Measurements from ENCODE around the gene DHRS7.

Gene DHRS7, protein sequence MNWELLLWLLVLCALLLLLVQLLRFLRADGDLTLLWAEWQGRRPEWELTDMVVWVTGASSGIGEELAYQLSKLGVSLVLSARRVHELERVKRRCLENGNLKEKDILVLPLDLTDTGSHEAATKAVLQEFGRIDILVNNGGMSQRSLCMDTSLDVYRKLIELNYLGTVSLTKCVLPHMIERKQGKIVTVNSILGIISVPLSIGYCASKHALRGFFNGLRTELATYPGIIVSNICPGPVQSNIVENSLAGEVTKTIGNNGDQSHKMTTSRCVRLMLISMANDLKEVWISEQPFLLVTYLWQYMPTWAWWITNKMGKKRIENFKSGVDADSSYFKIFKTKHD

DNA sequence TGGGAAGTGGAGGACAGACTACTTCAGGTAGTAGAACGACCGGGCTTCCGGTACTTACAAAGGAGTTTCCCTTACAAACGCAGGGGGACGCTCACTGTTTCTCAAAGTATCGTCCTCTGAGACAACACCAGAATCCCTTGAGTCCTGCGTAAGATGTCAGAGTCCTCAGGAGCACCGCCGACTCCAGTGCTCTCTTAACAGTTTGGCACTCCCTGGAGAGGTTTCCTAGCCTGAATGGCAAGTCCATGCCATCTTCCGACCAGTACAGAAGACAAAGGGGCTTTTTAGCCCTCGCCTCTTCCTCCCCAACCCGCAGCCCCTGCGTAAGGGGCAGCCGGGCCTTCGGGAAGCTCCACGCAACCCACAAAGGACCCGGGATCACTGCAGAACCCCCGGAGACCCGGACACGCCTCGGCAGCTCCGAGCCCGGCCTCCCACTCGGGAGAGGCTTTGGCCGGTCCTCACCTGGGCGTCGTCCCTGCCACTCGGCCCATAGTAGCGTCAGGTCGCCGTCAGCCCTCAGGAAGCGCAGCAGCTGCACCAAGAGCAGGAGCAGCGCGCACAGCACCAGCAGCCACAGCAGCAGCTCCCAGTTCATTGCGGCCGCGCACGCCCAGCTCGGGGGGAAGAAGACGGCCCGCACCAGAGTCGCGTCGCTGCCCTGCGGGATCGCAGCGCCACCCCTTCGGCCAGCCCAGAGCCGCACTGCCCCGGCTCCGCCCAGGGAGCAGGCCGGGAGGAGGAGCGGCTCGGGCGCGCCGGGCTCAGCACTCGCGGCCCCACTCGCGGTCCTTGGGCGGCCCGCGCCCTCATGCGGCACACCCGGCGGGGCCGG is at the start of gene DHRS7:
Gene DHRS7, minus strand, starts transcription at position 687 of the 835 bp plus-strand sequence. Its CDS starts 89 bp downstream, at position 598.
- Histone ChIP-seq H3K4me1 (ENCODE audit: insufficient read depth, low read length, poor library complexity, severe bottlenecking) (peaks cover 30% of the 10 kb centered on the region), H3K27me3 (ENCODE audit: insufficient read depth, low read length, poor library complexity, severe bottlenecking) (no peaks in the 10 kb centered on the region), H3K79me2 (ENCODE audit: insufficient read depth, low read length) (peaks cover 50% of the 10 kb centered on the region), H3K9me3 (ENCODE audit: insufficient read depth, low read depth, low read length) (no peaks in the 10 kb centered on the region), H3K4me3 (ENCODE audit: low read length, poor library complexity, severe bottlenecking) (peak within 1 kb of the TSS; percentile 83), H3K9ac (ENCODE audit: low read depth, low read length, poor library complexity, severe bottlenecking) (peak within 1 kb of the TSS; percentile 96), H2AFZ (ENCODE audit: low read length) (peak within 1 kb of the TSS; percentile 88), H3K4me2 (ENCODE audit: low read depth, low read length, poor library complexity, severe bottlenecking) (peak within 1 kb of the TSS; percentile 85), H3K36me3 (ENCODE audit: insufficient read depth, low read length) (no peaks in the 10 kb centered on the region), H3K9me2 (replicated peaks; ENCODE audit: low read depth, low read length) (no peaks in the 10 kb centered on the region), H4K20me1 (ENCODE audit: insufficient read depth, low read length, poor library complexity, severe bottlenecking) (peaks cover 7% of the 10 kb centered on the region), H3F3A (ENCODE audit: low read depth) (no peaks in the 10 kb centered on the region)
- no peak for TF ChIP-seq EZH2phosphoT487 (IDR thresholded peaks at IDR 0.05; ENCODE audit: borderline replicate concordance)
- TF ChIP-seq, protein P1, sequence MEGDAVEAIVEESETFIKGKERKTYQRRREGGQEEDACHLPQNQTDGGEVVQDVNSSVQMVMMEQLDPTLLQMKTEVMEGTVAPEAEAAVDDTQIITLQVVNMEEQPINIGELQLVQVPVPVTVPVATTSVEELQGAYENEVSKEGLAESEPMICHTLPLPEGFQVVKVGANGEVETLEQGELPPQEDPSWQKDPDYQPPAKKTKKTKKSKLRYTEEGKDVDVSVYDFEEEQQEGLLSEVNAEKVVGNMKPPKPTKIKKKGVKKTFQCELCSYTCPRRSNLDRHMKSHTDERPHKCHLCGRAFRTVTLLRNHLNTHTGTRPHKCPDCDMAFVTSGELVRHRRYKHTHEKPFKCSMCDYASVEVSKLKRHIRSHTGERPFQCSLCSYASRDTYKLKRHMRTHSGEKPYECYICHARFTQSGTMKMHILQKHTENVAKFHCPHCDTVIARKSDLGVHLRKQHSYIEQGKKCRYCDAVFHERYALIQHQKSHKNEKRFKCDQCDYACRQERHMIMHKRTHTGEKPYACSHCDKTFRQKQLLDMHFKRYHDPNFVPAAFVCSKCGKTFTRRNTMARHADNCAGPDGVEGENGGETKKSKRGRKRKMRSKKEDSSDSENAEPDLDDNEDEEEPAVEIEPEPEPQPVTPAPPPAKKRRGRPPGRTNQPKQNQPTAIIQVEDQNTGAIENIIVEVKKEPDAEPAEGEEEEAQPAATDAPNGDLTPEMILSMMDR (conservative IDR thresholded peaks at IDR 0.05; ENCODE audit: low read length) = peak; percentile 56

DNA sequence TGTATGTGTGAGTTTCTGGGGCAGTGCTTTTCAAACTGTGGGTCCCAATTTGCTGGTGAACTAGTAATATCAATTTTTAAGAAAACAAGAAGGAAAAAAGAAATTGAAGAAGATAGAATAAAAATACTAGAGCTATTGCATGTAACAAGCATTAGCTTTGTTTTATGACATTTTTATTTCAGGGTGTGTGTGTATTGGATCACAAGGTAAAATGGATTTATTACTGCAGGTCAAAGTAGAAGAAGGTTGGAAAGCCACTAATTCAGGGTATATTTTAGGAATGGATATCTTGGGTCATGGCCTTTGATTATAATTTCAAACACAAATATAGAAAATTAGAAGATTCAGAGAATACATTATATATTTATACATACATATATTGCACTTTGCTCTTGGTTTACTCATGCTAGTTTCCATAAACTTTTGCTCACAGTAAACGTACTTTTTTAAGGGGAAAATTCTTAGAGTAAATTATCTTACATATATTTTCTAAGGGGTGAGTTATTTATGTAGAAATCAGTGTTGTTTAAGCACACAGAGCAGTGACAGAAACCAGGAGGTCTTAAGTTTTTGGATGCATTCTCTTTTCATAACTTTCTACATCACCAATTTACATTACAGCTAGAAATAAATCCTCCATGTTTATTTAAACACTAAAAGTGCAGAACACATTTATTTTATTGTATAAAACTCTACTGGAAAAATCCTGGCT is 49.4 kb upstream of the DHRS7 start:
- H3K36me3 ChIP-seq (ENCODE audit: insufficient read depth, low read length) = no peaks in the 10 kb centered on the region
- no peak overlapping the region for H3K4me3 ChIP-seq (ENCODE audit: low read length, poor library complexity, severe bottlenecking)
- H3K27me3 ChIP-seq (ENCODE audit: insufficient read depth, low read length, poor library complexity, severe bottlenecking) = no peaks in the 10 kb centered on the region
- H3K79me2 ChIP-seq (ENCODE audit: insufficient read depth, low read length) = no peaks in the 10 kb centered on the region
- H3K4me2 ChIP-seq (ENCODE audit: low read depth, low read length, poor library complexity, severe bottlenecking) = no peak overlapping the region
- H3F3A ChIP-seq (ENCODE audit: low read depth) = no peaks in the 10 kb centered on the region
- no peaks in the 10 kb centered on the region for H4K20me1 ChIP-seq (ENCODE audit: insufficient read depth, low read length, poor library complexity, severe bottlenecking)
- no peak overlapping the region for H2AFZ ChIP-seq (ENCODE audit: low read length)
- peaks cover 6% of the 10 kb centered on the region for H3K4me1 ChIP-seq (ENCODE audit: insufficient read depth, low read length, poor library complexity, severe bottlenecking)
- no peaks in the 10 kb centered on the region for H3K9me2 ChIP-seq (replicated peaks; ENCODE audit: low read depth, low read length)
- no peak for TF ChIP-seq EZH2phosphoT487 (IDR thresholded peaks at IDR 0.05; ENCODE audit: borderline replicate concordance)
- TF ChIP-seq, protein P1 (conservative IDR thresholded peaks at IDR 0.05; ENCODE audit: low read length) = no peak
- H3K9me3 ChIP-seq (ENCODE audit: insufficient read depth, low read depth, low read length) = no peaks in the 10 kb centered on the region
- no peak overlapping the region for H3K9ac ChIP-seq (ENCODE audit: low read depth, low read length, poor library complexity, severe bottlenecking)

DNA sequence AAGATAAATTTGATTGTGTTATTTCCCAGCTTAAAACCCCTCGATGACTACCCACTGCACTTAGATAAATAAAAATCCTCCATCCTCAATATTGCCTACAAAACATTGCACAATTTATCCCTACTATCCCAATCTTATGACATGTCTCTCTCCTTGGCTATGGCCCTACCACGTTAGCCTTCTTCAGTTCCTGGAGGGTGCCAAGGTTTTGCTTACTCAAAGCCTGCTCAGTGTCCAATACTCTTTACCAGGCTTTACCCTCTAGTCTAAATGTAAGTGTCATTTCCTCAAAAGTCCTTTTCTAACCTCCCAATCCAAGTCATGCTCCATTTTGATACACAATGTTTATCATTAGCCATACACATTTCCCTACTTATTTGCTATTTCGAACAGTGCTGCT is 48.8 kb upstream of the DHRS7 start:
- no peak overlapping the region for H3K4me3 ChIP-seq (ENCODE audit: low read length, poor library complexity, severe bottlenecking)
- peaks cover 5% of the 10 kb centered on the region for H3K4me1 ChIP-seq (ENCODE audit: insufficient read depth, low read length, poor library complexity, severe bottlenecking)
- TF ChIP-seq, protein P1 (conservative IDR thresholded peaks at IDR 0.05; ENCODE audit: low read length) = no peak
- no peak for TF ChIP-seq EZH2phosphoT487 (IDR thresholded peaks at IDR 0.05; ENCODE audit: borderline replicate concordance)

More for the DNA sequence above, 48.8 kb upstream of the DHRS7 start:
- H3K79me2 ChIP-seq (ENCODE audit: insufficient read depth, low read length) = no peaks in the 10 kb centered on the region
- H3K27me3 ChIP-seq (ENCODE audit: insufficient read depth, low read length, poor library complexity, severe bottlenecking) = no peaks in the 10 kb centered on the region
- H3K9ac ChIP-seq (ENCODE audit: low read depth, low read length, poor library complexity, severe bottlenecking) = no peak overlapping the region
- H3K9me2 ChIP-seq (replicated peaks; ENCODE audit: low read depth, low read length) = no peaks in the 10 kb centered on the region
- no peaks in the 10 kb centered on the region for H3K9me3 ChIP-seq (ENCODE audit: insufficient read depth, low read depth, low read length)
- H2AFZ ChIP-seq (ENCODE audit: low read length) = no peak overlapping the region
- H3K36me3 ChIP-seq (ENCODE audit: insufficient read depth, low read length) = no peaks in the 10 kb centered on the region
- no peaks in the 10 kb centered on the region for H4K20me1 ChIP-seq (ENCODE audit: insufficient read depth, low read length, poor library complexity, severe bottlenecking)
- H3K4me2 ChIP-seq (ENCODE audit: low read depth, low read length, poor library complexity, severe bottlenecking) = no peak overlapping the region
- H3F3A ChIP-seq (ENCODE audit: low read depth) = no peaks in the 10 kb centered on the region
